NCI-H2107 treated with DMSO at 0.1 percent for 48 hours (cell line): ENCODE results near the gene PDK4.

Experiments
- DNase-seq: peaks from one replicate; lab custom pipeline; 2025; ENCODE audit not compliant: unreplicated experiment; lab: John Stamatoyannopoulos, UW

PDK4 gene

GRCh38 chr7:95596198-95597063 lies at the start of gene PDK4:
PDK4 (minus strand) TSS chr7:95596516; CDS start chr7:95596293, 223 bp downstream.
- no peak for DNase-seq

GRCh38 chr7:95642173-95642572 lies 45.9 kb upstream of the PDK4 start:
- no peak for DNase-seq

- DNase-seq = no peak
These were observed 40.0 kb upstream of the PDK4 start for GRCh38 chr7:95636140-95636940.

GRCh38 chr7:95632609-95633008 lies 36.3 kb upstream of the PDK4 start:
- no peak for DNase-seq

GRCh38 chr7:95631527-95631926 lies 35.2 kb upstream of the PDK4 start:
- DNase-seq = no peak

GRCh38 chr7:95630702-95631458 lies 34.6 kb upstream of the PDK4 start:
- no peak for DNase-seq

GRCh38 chr7:95628831-95629439 lies 32.6 kb upstream of the PDK4 start:
- DNase-seq = no peak

- no peak for DNase-seq
These were observed 27.5 kb upstream of the PDK4 start for GRCh38 chr7:95623788-95624187.

- no peak for DNase-seq
These were observed 26.5 kb upstream of the PDK4 start for GRCh38 chr7:95622859-95623258.

GRCh38 chr7:95622001-95622549 lies 25.8 kb upstream of the PDK4 start:
- no peak for DNase-seq

- no peak for DNase-seq
These were observed 25.1 kb upstream of the PDK4 start for GRCh38 chr7:95621404-95621803.

- no peak for DNase-seq
These were observed 24.3 kb upstream of the PDK4 start for GRCh38 chr7:95620631-95621030.

GRCh38 chr7:95619921-95620320 lies 23.6 kb upstream of the PDK4 start:
- no peak for DNase-seq

GRCh38 chr7:95619517-95619916 lies 23.2 kb upstream of the PDK4 start:
- no peak for DNase-seq

- no peak for DNase-seq
These were observed 18.2 kb upstream of the PDK4 start for GRCh38 chr7:95614442-95614940.

GRCh38 chr7:95611224-95611623 lies 14.9 kb upstream of the PDK4 start:
- DNase-seq = no peak

- DNase-seq = peak; percentile 82
These were observed 13.1 kb upstream of the PDK4 start for GRCh38 chr7:95609277-95609971.

GRCh38 chr7:95608359-95609173 lies 12.2 kb upstream of the PDK4 start:
- DNase-seq = no peak

GRCh38 chr7:95607561-95607960 lies 11.2 kb upstream of the PDK4 start:
- no peak for DNase-seq
